DND-41 (cell line): ENCODE data around the gene FAM114A1.

Experiments used
- CTCF ChIP-seq: IDR thresholded peaks from 2 replicates; pipeline ENCODE4 v1.5.1; 2012; ENCODE audit warnings: borderline replicate concordance, low read length, moderate library complexity, mild to moderate bottlenecking; ENCODE audit not compliant: poor library complexity, severe bottlenecking; ENCODE audit errors: extremely low read depth
- EZH2 ChIP-seq: IDR thresholded peaks from 3 replicates; pipeline ENCODE4 v1.6.1; 2012; ENCODE audit warnings: borderline replicate concordance, low read depth, mild to moderate bottlenecking, moderate library complexity, low read length, inconsistent platforms; ENCODE audit not compliant: severe bottlenecking

- TF ChIP-seq CTCF: no peak
- TF ChIP-seq EZH2: no peak
Observed at GRCh38 chr4:38950159-38950558, 82.6 kb downstream of the FAM114A1 start.
